Stimulated activated CD4-positive, alpha-beta T cell treated with anti-CD3 and anti-CD28 coated beads, Interleukin-15, amount 100 ng/mL, for 24 hours (primary cell): ENCODE results near the gene TTC23L.

Experiments used
- DNase-seq: peaks from one replicate; pipeline ENCODE4 v3.0.0-alpha.2; 2020

The TTC23L gene

DNA sequence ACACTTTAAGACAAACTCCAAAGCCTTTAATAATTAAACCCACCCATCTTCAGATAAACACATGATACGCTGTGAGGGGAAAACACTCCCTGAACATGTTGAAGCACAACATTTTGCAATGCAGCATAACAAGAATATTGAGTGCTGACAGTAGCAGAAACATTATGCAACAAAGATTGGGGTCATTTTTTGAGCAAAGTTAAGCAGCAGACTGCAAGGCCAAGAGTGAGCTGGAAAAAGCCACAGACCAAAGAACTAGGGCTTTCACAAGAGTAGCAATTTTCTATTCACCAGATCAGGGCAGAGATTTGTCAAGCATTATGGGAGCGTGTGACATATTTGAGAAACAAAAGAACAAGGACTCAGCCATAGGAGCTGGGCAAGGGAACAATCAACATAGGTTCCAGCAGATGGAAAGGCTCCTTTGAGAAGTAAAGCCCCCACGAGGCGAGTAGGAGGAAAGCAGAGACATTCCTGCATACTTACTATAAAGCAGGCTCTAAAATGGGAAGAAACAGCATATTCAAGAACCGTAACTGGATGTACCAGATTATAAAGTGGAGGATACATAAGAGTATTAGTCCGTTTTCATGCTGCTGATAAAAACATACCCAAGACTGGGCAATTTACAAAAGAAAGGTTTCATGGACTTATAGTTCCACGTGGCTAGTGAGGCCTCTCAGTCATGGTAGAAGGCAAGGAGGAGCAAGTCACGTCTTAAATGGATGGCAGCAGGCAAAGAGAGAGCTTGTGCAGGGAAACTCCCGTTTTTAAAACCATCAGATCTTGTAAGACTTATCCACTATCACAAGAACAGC lies 4.8 kb upstream of the TTC23L start:
- DNase-seq: no peak

DNA sequence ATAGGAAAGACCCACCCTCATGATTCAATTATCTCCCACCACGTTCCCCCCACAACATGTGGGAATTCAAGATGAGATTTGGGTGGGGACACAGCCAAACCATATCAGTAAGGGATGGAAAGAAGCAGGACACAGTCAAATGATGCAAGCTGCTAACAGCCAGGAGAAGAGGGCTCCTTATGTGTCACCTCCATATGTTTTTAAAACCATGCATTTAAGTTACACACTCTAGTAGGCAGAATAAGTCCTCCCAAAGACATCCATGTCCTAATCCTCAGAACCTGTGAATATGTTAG lies 4.2 kb upstream of the TTC23L start:
- no peak for DNase-seq

DNA sequence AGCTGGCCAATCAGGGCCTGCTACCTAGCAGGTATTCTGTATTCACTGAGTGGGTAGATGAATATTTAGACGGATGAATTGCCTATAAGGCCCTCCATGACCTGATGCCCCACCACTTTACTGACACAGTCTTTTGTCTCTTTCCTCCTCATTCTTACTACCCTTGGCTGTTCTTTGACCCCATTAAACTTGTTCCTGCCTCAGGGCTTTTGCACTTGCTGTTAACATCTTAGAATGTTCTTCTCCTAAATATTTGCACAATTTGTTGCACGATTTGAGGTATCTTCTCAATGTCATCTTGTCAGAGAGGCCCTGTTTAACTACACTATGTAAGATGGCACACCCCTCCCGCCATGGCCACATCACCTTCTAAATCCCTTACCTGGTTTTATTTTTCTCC lies 3.3 kb upstream of the TTC23L start:
- DNase-seq: no peak

DNA sequence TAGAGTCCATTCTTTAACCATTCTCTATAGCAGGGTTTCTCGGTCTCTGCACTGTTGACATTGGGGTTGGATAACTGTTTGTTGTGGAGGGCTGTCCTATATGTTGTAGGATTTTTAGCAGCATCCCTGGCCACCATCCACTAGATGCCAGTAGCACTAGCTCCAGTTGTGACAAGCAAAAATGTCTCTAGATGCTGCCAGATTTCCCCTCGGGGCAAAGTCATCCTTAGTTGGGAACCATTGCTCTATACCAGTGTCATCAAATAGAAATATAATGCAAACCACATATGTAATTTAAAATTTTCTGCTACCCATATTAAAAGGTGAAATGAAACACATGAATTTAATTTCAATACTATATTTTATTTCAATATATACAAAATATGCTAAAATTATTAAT lies 2.9 kb downstream of the TTC23L start:
- no peak for DNase-seq

DNA sequence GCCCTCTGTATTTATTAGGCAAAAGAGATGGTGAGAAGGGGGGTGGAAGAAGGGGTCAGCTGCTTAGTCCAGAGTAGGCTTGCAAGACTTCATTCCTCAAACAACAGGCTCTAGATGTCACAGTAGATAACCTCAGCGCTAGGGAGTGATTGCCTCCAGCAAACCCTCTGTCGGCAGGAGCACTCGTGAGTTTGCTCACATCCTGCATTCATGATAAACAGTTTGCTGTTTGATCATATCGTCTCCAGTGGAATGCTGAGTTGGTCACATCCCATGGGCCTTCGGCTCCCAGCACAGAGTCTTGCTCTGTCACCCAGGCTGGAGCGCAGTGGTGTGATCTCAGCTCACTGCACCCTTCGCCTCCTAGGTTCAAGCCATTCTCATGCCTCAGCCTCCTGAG lies 3.6 kb downstream of the TTC23L start:
- no peak for DNase-seq

DNA sequence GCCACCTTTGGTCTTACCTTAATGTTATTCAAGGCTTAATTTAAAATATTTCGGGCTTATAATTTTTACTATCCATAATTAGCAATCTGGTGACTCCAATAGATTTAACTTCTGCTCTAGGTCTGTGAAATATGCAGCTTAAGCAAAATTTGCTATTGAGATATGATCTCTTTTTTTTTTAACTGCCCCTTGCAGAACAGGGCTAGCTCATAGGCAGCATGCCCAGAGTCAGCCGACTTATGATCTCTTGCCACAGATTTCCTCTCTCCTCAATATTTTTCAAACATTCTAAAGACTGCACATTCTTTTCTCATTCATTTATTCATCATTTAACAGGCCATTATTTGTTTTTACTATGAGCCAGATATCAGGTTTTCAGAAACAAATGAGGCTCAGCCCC lies 4.5 kb downstream of the TTC23L start:
- no peak for DNase-seq

DNA sequence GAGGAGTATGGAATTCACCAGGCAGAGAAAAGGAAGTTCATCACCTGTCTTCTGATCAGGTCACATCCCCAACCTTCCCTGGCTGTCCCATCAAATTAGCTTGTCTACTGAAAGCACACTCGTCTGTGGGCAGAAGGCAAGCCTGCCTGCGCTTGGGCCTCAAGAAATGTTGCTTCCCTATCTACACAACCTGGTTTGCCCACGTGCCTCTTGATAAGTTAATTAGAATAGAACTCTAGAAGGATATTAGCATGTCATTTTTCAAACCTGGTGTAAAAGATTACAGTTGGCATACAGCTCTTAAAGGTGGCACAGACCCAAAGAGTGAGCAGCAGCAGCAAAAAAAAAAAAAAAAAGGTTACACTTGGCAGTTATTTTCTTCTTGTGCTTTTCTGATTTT lies 5.1 kb downstream of the TTC23L start:
- DNase-seq: no peak

DNA sequence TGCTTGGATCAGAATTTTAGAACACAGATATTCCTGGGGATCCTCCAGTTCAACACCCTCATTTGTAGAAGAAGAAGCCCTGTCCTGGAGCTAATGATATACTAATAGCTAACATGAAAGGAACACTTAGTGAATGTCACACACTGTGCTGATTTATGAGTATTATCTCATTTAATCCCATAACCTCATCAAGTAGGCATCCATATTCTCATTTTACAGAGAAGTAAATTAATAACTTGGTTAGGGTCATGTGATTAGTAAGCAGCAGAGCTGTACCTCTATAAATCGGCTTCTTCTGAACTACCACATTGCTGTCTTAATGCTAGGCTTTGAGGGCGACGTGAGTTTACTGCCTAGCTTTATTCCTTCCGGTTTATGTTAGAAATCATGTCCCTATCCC lies 6.0 kb downstream of the TTC23L start:
- no peak for DNase-seq

DNA sequence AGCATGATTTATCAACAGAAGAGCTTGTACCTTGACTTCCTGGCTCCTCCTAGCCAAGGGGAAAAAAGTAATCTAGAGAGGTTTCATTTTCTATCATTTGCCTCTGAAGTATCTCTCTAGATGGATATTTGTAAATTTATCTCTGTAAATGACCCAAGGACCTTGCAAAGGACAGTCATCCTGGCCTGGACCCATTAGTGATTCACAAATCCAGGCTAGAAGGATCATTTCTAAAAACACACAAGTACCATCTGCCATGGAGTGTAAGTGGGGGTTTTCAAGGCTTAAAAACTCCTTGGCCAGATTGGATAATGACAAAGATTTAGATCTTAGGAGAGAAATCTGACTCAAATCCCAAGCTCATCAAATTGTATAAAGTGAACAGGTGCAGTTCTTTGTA lies 8.1 kb downstream of the TTC23L start:
- DNase-seq: no peak

DNA sequence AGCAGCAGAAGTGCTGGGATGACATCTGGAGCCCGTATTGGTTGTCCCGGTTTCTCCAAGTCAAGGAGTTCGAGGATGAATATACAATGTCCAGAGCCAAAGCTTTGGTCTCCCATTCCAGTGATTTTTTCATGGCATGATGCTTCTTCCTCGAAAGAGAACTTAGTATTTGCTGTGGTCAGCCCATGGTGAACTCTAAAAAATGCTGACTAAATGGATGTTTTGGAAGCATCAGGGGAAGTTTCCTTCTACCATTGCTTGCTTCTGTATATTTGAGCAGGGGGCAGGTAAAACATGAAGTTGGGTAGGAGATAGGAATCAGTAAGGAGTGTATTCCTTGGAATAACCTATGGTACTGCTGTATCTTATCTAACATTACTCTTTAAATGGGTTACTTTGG lies 8.6 kb downstream of the TTC23L start:
- DNase-seq: no peak

DNA sequence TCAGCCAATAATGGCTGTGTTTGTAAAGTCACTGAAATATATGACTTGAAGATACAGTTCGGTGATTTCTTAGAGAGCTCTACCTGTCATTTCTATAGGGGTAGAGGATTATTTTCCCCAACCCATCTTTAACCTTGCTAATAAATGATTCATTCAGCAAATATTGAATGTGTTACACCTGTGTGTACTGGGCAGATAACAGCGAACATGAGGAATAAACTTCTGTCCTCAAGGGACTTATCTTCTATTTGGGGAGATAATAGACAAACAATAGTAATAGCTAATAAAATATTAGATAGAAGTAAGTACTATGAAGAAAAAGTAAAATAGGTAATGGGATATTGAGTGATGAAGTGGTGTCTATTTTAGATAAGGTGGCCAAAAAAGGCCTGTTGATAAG lies 9.3 kb downstream of the TTC23L start:
- DNase-seq: no peak

DNA sequence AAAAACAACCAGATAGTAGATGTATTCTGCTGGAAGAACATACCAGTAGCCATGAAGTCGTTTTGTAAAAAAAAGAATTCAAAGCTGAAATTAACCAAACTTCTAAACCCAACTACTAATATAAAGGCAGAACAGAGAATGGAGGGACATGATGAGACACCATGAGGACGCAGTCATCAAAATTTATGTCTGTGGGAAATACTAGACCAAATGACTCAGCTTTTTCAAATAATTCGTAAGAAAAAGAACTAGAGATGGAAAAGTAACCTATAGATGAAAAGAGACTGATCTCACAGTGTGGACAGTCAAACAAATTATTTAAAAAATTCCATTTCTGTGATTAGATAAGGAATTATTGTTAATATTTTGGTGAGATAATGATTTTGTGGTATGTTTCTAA lies 10.3 kb downstream of the TTC23L start:
- DNase-seq: no peak

DNA sequence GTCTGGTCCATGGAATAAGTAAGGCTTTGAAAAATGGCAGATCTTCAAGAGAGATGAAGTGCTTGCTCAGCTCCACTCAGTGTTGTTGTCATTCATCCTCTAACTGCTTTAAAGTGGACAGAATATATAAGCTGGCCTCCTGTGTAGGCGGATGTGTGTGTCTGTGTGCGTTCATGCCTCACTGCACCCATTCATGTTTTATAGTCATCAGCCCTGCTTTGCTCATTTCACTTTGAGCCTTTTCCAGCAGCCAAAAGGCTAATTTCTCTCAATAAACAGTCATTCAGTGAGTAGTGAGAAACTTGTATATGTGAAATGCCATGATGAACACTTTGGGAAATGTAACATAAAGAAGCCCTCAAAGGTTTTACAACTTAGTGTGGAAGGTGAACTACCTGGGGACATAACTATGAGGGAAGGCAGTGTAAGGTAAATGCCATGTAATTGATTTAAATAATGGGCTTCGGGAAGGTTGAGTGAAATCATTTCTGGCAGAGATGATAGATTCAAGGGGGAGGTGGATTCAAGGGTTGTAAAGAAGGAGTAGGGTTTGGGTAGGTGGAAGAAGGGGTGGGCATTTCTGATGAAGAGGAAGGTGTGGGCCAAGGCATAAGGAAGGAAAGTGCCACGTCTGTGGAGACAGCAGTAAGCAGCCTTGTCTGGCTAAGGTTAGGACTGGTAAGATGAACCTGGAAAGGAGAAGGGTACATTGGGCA lies 15.7 kb downstream of the TTC23L start:
- no peak for DNase-seq

DNA sequence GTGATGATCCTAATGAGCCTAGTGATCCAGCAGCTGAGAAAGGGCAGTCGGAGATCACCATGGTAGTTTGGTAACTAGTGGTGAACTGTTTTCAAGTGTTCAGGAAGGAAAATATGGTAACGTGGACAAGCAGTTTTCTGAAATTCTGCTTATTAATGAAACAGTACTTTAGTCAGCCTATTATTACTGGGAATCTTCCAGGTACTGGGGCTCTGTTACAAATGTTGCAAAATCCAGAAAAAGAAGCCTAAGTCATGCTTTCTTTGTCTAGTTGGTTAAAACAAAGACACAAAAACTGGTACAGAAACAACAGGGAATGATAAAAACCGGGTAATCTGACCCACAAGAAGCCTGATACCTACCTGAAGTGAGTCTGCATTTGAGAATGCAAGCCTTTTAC lies 18.2 kb downstream of the TTC23L start:
- DNase-seq: no peak

DNA sequence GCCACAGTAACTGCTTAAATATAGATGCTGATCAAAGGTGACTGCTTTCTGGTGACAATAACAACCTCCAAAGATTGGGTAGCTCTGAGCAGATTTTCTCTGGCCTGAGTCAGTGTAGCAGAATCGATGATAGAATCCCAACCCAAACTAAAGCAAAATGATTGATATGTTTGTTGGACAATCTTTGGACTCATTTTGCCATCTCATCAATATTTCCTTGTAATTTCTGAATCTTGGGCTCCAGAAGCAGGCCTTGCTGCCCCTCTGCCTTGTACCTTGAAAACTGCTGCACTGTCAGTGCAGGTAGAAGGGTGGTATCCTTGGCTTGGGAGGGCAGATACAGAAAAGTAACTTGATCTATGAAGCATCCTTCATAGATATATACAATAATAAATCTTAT lies 18.9 kb downstream of the TTC23L start:
- no peak for DNase-seq

DNA sequence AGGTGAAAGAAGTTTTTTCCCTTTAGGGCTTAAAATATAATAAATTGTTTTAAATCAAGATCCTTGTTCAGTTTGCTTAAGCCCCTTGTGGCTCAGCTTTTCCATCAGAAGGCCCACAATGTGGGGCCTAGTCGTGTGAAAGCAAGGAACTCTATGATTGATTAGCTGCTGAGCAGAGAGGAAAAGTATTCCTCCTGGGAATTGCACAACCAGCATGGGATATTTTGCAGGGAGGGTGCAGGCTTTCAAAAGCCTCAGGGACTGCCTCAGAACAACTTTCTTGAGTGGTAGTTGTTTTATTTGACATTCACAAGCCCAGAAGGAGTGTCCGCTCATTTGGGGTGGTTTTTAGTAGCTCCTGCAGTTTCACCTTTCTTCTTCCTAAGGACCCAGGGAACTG lies 19.8 kb downstream of the TTC23L start:
- no peak for DNase-seq

DNA sequence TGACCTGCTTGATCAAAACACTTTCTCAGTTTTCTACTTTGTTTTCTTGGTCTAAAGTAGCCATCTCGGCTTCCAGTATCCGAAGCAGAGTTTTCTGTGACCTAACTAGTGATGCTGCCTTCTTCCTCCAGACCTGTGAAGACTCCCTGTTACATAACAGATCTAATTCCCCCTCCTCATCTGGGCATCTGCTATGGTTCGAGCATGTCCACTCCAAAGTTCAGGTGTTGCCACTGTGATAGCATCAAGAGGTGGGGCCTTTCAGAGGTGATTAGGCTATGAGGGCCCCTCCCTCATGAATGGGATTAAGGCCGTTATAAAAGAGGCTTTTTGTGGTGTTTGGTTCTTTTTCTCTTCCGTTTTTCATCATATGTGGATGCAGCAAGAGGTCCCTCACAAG lies 20.3 kb downstream of the TTC23L start:
- DNase-seq: no peak

DNA sequence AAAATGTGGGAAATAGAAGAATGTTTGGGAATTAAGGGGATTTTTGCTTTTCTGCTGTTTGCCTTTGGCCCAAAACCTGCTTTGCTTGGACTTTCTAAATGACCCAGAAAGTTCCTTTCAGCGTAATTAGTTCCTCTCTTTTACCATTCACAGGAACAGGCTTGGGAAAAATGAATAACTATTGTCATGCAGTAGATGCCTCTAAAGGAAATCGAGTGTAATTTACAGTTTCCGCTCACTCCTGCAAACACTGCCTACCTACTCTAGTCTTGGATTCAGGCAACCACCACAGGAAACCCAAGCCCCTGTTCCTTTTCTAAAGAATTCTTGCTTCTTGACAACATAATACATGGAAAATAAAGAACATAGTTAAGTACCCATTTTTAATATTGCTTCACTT lies 25.0 kb downstream of the TTC23L start:
- no peak for DNase-seq

DNA sequence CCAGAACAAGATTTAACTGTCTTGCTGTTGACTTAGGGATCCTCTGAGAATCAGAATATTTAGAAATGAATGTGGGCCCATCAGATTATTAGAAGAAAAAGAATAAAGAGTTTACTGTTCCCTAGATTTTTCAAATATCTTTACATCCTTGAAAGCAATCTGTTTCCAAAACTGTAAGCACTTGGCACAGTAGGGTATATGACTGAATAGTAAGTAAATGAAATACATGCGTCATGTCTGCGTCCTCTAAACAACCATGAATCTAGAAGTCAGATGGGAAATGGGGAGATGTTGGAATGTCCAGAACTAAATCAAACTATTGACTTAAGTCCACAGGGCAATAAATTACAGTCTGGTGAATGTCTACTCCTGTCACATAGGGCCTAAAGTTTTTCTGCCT lies 26.1 kb downstream of the TTC23L start:
- DNase-seq: no peak

DNA sequence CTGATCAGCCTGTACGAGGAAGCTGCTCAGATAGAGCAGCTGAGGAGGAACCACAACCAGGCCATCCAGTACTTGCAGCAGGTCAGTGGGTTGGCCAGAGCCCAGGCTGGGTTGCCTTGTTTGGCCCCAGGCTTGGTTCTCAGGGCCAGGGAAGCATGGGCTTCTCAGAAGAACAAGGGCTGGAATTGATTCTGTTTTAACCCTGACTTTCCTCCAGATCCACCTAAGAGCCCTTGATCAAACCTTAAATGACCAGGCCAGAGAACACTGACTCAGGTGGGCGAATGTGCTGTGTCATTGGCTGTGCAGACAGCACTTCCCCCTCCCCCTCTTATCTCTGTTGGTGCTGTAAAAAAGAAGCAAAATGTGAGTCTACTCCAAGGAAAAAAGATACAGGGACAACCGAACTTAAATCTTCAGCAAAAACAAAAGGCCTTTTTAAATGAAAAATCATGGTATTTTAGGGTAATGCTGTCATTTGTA lies 28.1 kb downstream of the TTC23L start:
- no peak for DNase-seq

DNA sequence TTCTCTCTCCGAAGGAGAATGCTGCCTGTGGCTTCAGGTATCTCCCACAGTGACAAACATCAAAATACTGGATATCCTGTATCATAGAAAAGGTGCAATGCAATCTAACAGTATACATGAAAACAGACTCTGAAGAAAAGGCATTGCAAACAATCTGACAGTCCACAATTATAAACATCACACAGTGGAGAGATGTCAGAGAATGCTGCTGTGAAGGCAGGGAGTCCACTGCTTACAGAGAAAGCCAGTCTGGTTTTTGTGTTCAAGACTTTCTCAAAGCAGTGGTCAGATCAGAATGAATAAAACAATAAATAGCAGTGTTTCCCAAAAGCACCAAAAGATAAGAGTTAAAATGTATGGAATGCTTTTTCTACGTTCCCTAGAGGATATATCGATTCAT lies 28.7 kb downstream of the TTC23L start:
- DNase-seq: no peak

DNA sequence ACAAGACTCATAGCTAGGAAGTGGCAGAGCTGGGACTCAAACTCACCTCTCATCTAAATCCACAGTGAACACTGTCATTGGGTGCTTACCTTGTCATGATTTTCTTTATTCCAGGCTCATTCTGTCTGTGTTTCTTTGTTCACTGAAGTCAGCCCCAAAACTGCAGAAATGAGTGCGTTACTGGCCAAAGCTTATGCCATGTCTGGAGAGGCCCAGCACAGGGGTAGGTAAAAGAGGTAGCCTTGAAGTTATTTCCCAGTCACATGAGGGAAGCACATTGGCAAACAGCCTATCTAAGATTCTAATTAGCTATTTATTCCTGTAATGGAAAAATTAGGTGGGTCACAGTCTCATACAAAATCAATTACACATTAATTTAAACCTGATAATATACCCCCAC lies 29.8 kb downstream of the TTC23L start:
- no peak for DNase-seq

DNA sequence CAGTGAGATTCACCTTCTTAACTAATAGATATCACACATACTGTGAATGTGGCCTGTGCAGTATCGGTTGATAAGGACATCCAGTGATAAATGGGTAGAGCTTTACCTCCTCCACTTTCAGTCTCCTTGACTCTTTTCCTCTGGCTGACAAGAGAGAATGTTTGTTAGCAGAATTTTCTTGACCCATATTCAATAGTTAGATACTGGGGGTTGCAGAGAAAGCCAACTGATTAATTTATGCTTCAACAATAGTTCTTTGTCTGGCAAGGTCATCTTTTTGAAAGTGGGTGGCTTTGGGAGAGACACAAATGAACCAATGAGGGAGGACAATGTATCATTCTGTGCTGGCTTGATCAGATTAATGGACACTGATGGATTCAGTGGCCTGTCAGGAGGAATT lies 30.3 kb downstream of the TTC23L start:
- DNase-seq: no peak

DNA sequence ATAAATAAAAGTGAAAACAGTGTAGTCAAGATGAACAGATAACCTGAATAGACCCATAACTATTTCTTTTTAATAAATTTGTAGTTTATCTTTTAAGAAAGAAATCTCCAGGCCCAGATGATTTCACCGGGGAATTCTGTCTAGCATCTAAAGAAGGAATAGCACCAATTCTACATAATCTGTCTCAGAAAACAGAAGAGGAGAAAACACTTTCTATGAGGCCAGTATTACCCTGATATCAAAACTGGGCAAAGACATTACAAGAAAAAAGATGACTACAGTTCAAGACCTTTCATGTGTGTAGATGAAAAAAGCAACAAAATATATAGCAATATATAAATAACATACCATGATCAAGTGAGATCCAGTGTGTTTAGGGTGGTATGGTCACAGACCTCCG lies 31.4 kb downstream of the TTC23L start:
- no peak for DNase-seq

DNA sequence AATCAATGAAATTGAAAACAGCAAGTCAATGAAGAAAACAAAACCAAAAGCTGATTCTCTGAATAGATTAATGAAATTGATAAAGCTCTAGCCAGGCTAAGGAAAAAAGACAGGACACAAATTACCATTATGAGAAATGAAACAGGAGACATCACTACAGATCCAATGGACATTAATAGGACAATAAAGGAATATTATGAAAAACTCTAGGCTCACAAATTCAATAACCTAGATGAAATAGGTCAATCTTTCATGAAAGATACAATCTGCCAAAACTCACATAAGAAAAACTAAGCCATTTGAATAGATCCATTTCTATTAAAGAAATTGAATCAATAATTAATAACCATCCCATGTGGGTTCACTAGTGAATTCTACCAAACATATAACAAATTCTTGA lies 37.3 kb downstream of the TTC23L start:
- DNase-seq: no peak
